HepG2 (cell line): ENCODE data around the gene TPGS1. TPM values are rescaled to one million over a fixed set of nuclear protein-coding genes. Genes with fewer than 3 reads are reported as not detected.

Experiments
- ADNP ChIP-seq: sonication (generic); formaldehyde crosslinking; IDR thresholded peaks from 2 replicates; pipeline ENCODE4 v1.4.0; 2020; ENCODE audit warnings: missing genetic modification reagents
- GATAD1 ChIP-seq: IDR thresholded peaks from 2 replicates; pipeline ENCODE4 v1.6.1; 2016; ENCODE audit warnings: missing genetic modification reagents, missing compliant biosample characterization
- JARID2 ChIP-seq: sonication (generic); formaldehyde crosslinking; IDR thresholded peaks from 2 replicates; pipeline ENCODE4 v1.8.1; 2023; ENCODE audit warnings: missing genetic modification reagents, inconsistent platforms; ENCODE audit not compliant: insufficient replicate concordance
- KDM4B ChIP-seq: sonication (generic); formaldehyde crosslinking; IDR thresholded peaks from 2 replicates; pipeline ENCODE4 v1.4.0; 2020; ENCODE audit warnings: missing genetic modification reagents
- MBNL3 ChIP-seq: fragments of 250-450 bp; sonication (Bioruptor Pico); conservative IDR thresholded peaks from 2 replicates; pipeline ENCODE4 v1.8.0; 2022; ENCODE audit warnings: mild to moderate bottlenecking, inconsistent platforms
- MTA1 ChIP-seq: sonication (generic); formaldehyde crosslinking; IDR thresholded peaks from 2 replicates; pipeline ENCODE4 v1.4.0; 2020; ENCODE audit warnings: missing genetic modification reagents, mild to moderate bottlenecking, borderline replicate concordance
- NFATC3 ChIP-seq: sonication (generic); formaldehyde crosslinking; IDR thresholded peaks from 2 replicates; pipeline ENCODE4 v1.5.1; 2020; ENCODE audit warnings: mild to moderate bottlenecking, missing genetic modification reagents
- RXRA ChIP-seq: sonication (generic); formaldehyde crosslinking; IDR thresholded peaks from 2 replicates; pipeline ENCODE4 v1.5.1; 2020; ENCODE audit warnings: missing genetic modification reagents
- ZBTB21 ChIP-seq: sonication (generic); formaldehyde crosslinking; IDR thresholded peaks from 2 replicates; pipeline ENCODE4 v1.4.0; 2020; ENCODE audit warnings: missing genetic modification reagents
- ZBTB42 ChIP-seq: sonication (generic); formaldehyde crosslinking; IDR thresholded peaks from 2 replicates; pipeline ENCODE4 v1.5.0; 2020; ENCODE audit warnings: mild to moderate bottlenecking, missing genetic modification reagents
- ZEB1 ChIP-seq: IDR thresholded peaks from 2 replicates; pipeline ENCODE4 v1.6.1; 2012; ENCODE audit warnings: mild to moderate bottlenecking, low read depth, inconsistent platforms; ENCODE audit not compliant: insufficient replicate concordance
- ZNF234 ChIP-seq: sonication (generic); formaldehyde crosslinking; conservative IDR thresholded peaks from 2 replicates; pipeline ENCODE4 v1.5.1; 2020; ENCODE audit warnings: mild to moderate bottlenecking, missing genetic modification reagents
- ZNF263 ChIP-seq: sonication (generic); formaldehyde crosslinking; IDR thresholded peaks from 2 replicates; pipeline ENCODE4 v1.4.0; 2020; ENCODE audit warnings: missing genetic modification reagents
- ZNF354B ChIP-seq: sonication (generic); formaldehyde crosslinking; IDR thresholded peaks from 2 replicates; pipeline ENCODE4 v1.8.0; 2022; ENCODE audit warnings: mild to moderate bottlenecking, missing genetic modification reagents
- ZNF383 ChIP-seq: sonication (generic); formaldehyde crosslinking; IDR thresholded peaks from 2 replicates; pipeline ENCODE4 v1.4.0; 2020; ENCODE audit warnings: missing genetic modification reagents, mild to moderate bottlenecking, borderline replicate concordance
- ZNF432 ChIP-seq: sonication (generic); formaldehyde crosslinking; IDR thresholded peaks from 2 replicates; pipeline ENCODE4 v1.5.0; 2020; ENCODE audit warnings: missing genetic modification reagents, mild to moderate bottlenecking, borderline replicate concordance
- ZNF570 ChIP-seq: sonication (generic); formaldehyde crosslinking; IDR thresholded peaks from 2 replicates; pipeline ENCODE4 v1.4.0; 2020; ENCODE audit warnings: mild to moderate bottlenecking, missing genetic modification reagents, borderline replicate concordance
- ZNF670 ChIP-seq: sonication (generic); formaldehyde crosslinking; IDR thresholded peaks from 2 replicates; pipeline ENCODE4 v1.8.0; 2022; ENCODE audit warnings: mild to moderate bottlenecking, missing genetic modification reagents, borderline replicate concordance
- ZNF724P ChIP-seq: sonication (generic); formaldehyde crosslinking; IDR thresholded peaks from 2 replicates; pipeline ENCODE4 v1.8.0; 2022; ENCODE audit warnings: missing genetic modification reagents, borderline replicate concordance
- ZNF747 ChIP-seq: sonication (generic); formaldehyde crosslinking; IDR thresholded peaks from 2 replicates; pipeline ENCODE4 v1.8.1; 2023; ENCODE audit warnings: missing genetic modification reagents, mild to moderate bottlenecking, borderline replicate concordance
- ZNF761 ChIP-seq: sonication (generic); formaldehyde crosslinking; conservative IDR thresholded peaks from 2 replicates; pipeline ENCODE4 v1.4.0; 2020; ENCODE audit warnings: mild to moderate bottlenecking, missing genetic modification reagents
- polyA plus RNA-seq, 8 experiments: library from polyadenylated mRNA; depleted of rRNA in 3 of 8; stranded (reverse) in 7 of 8; unstranded in 1 of 8; fragments of >200 nt; fragmentation: Illumina TruSeq in 4 of 8; extraction: Trizol in 4 of 8; gene quantifications; 2 replicates each; pipeline versions ENCODE4 v1.2.1 to v1.2.3, GENCODE V29; 2011 to 2016; ENCODE audit warnings: low read depth in 4 of 8, missing spikeins in 1 of 8, mixed read lengths in 1 of 8; ENCODE audit not compliant: insufficient read depth in 1 of 8
- total RNA-seq, 5 experiments: library from RNA; depleted of rRNA; stranded (reverse); fragments of >200 nt; fragmentation: Illumina TruSeq; extraction: Trizol; gene quantifications; 2 replicates each; pipeline ENCODE4 v1.2.3, GENCODE V29; 2016; ENCODE audit warnings: low read depth in 1 of 5
- TF ChIP-seq, protein P1 (sequence below): sonication (generic); formaldehyde crosslinking; IDR thresholded peaks from 2 replicates; pipeline ENCODE4 v1.4.0; 2020; ENCODE audit warnings: missing genetic modification reagents
- TF ChIP-seq, protein P2 (sequence below): sonication (generic); formaldehyde crosslinking; conservative IDR thresholded peaks from 2 replicates; pipeline ENCODE4 v1.4.0; 2020; ENCODE audit warnings: missing genetic modification reagents

TPGS1 gene
- total and polyA plus RNA-seq, 2 of the 13 experiments (the other 11 are each of a cell fraction or from before 2014, with no cell fraction given) = 1.1 to 6.2 TPM

- TF ChIP-seq ZNF432 (CRISPR knock-in tag) (no peak), ZNF383 (CRISPR knock-in tag) (no peak; the same call in 1 of the 2 replicates), KDM4B (no peak), ZBTB21 (CRISPR knock-in tag) (no peak), JARID2 (no peak), ZNF570 (CRISPR knock-in tag) (no peak), GATAD1 (CRISPR knock-in tag) (no peak), RXRA (CRISPR knock-in tag) (0 out of 2 replicates have a peak, but pooled peaks have one; percentile 19), ADNP (CRISPR knock-in tag) (no peak), ZNF747 (CRISPR knock-in tag) (no peak), MBNL3 (CRISPR knock-in tag) (no peak), ZNF354B (CRISPR knock-in tag) (no peak), ZNF761 (CRISPR knock-in tag) (0 out of 2 replicates have a peak, but pooled peaks have one; percentile 27), NFATC3 (CRISPR knock-in tag) (no peak), ZEB1 (no peak), ZNF263 (CRISPR knock-in tag) (peak; percentile 65; the same call in 1 of the 2 replicates), ZNF234 (CRISPR knock-in tag) (no peak), ZBTB42 (CRISPR knock-in tag) (no peak), MTA1 (peak; percentile 88; the same call in 1 of the 2 replicates), ZNF670 (no peak), ZNF724P (CRISPR knock-in tag) (no peak)
- TF ChIP-seq, protein P1, sequence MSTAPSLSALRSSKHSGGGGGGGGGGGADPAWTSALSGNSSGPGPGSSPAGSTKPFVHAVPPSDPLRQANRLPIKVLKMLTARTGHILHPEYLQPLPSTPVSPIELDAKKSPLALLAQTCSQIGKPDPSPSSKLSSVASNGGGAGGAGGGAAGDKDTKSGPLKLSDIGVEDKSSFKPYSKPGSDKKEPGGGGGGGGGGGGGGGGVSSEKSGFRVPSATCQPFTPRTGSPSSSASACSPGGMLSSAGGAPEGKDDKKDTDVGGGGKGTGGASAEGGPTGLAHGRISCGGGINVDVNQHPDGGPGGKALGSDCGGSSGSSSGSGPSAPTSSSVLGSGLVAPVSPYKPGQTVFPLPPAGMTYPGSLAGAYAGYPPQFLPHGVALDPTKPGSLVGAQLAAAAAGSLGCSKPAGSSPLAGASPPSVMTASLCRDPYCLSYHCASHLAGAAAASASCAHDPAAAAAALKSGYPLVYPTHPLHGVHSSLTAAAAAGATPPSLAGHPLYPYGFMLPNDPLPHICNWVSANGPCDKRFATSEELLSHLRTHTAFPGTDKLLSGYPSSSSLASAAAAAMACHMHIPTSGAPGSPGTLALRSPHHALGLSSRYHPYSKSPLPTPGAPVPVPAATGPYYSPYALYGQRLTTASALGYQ (CRISPR knock-in tag) = no peak
- TF ChIP-seq, protein P2, sequence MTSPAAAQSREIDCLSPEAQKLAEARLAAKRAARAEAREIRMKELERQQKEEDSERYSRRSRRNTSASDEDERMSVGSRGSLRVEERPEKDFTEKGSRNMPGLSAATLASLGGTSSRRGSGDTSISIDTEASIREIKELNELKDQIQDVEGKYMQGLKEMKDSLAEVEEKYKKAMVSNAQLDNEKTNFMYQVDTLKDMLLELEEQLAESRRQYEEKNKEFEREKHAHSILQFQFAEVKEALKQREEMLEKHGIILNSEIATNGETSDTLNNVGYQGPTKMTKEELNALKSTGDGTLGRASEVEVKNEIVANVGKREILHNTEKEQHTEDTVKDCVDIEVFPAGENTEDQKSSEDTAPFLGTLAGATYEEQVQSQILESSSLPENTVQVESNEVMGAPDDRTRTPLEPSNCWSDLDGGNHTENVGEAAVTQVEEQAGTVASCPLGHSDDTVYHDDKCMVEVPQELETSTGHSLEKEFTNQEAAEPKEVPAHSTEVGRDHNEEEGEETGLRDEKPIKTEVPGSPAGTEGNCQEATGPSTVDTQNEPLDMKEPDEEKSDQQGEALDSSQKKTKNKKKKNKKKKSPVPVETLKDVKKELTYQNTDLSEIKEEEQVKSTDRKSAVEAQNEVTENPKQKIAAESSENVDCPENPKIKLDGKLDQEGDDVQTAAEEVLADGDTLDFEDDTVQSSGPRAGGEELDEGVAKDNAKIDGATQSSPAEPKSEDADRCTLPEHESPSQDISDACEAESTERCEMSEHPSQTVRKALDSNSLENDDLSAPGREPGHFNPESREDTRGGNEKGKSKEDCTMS = no peak
Observed at GRCh38 chr19:480016-480855, 27.1 kb upstream of the TPGS1 start (continued).
